NCI-H82 treated with DMSO at 0.1 percent for 48 hours (cell line): ENCODE data around the gene TEP1.

ENCODE experiments used
- DNase-seq: peaks from one replicate; lab custom pipeline; 2025; ENCODE audit not compliant: unreplicated experiment; lab: John Stamatoyannopoulos, UW

The TEP1 gene

GRCh38 chr14:20434701-20435581 is 21.6 kb upstream of the TEP1 start:
- DNase-seq = no peak

- DNase-seq = no peak
Measured at GRCh38 chr14:20429801-20430669, 16.7 kb upstream of the TEP1 start.

- DNase-seq = no peak
Measured at GRCh38 chr14:20428802-20429201, 15.5 kb upstream of the TEP1 start.

- DNase-seq = no peak
Measured at GRCh38 chr14:20428010-20428365, 14.7 kb upstream of the TEP1 start.

GRCh38 chr14:20427231-20428009 is 14.1 kb upstream of the TEP1 start:
- no peak for DNase-seq

GRCh38 chr14:20424851-20425250 is 11.6 kb upstream of the TEP1 start:
- DNase-seq = no peak

GRCh38 chr14:20422886-20423285 is 9.6 kb upstream of the TEP1 start:
- DNase-seq = no peak

GRCh38 chr14:20421267-20421666 is 8.0 kb upstream of the TEP1 start:
- DNase-seq = no peak

- DNase-seq = no peak
Measured at GRCh38 chr14:20419419-20419818, 6.1 kb upstream of the TEP1 start.

- DNase-seq = no peak
Measured at GRCh38 chr14:20418501-20418909, 5.2 kb upstream of the TEP1 start.

GRCh38 chr14:20417250-20418186 is 4.2 kb upstream of the TEP1 start:
- DNase-seq = no peak

- DNase-seq = no peak
Measured at GRCh38 chr14:20416223-20416622, 2.9 kb upstream of the TEP1 start.

GRCh38 chr14:20415782-20416206 is 2.5 kb upstream of the TEP1 start:
- no peak for DNase-seq

- no peak for DNase-seq
Measured at GRCh38 chr14:20413744-20414082, 412 bp upstream of the TEP1 start.

- no peak for DNase-seq
Measured at GRCh38 chr14:20412411-20412810, 890 bp downstream of the TEP1 start.

GRCh38 chr14:20409226-20409625 is 4.1 kb downstream of the TEP1 start:
- no peak for DNase-seq

GRCh38 chr14:20403521-20403920 is 9.8 kb downstream of the TEP1 start:
- DNase-seq = no peak

- no peak for DNase-seq
Measured at GRCh38 chr14:20400965-20401593, 12.2 kb downstream of the TEP1 start.

- DNase-seq = no peak
Measured at GRCh38 chr14:20400589-20400964, 12.7 kb downstream of the TEP1 start.

- DNase-seq = no peak
Measured at GRCh38 chr14:20397511-20397910, 15.8 kb downstream of the TEP1 start.
